Uterus (tissue), 2 donors: ENCODE data around the gene EFNA4.

ENCODE experiments used
- CTCF ChIP-seq, 4 experiments: fragments of 200-600 bp in 2 of 4; fragments of 450-650 bp in 2 of 4; sonication (generic) in 2 of 4; IDR thresholded peaks; one replicate each; pipeline ENCODE4 v1.5.1; 2016 to 2019; ENCODE audit warnings: antibody characterized with exemption in 4 of 4, mild to moderate bottlenecking in 2 of 4, moderate library complexity in 1 of 4
- POLR2A ChIP-seq, 2 donors: fragments of 450-650 bp; IDR thresholded peaks; one replicate each; pipeline ENCODE4 v1.6.1; 2016; ENCODE audit warnings: antibody characterized with exemption in 2 of 2, mild to moderate bottlenecking in 1 of 2, moderate library complexity in 1 of 2

- TF ChIP-seq CTCF (IDR thresholded peaks at IDR 0.05) (no peak), POLR2A (IDR thresholded peaks at IDR 0.05) (no peak)
Measured at GRCh38 chr1:155064111-155064831, 731 bp downstream of the EFNA4 start.
